HL-60 (cell line): ENCODE data around the gene WDR64.
"Not testable (repeated sequence)": the region's sequence is repeated elsewhere in the genome, so short reads cannot be mapped to it uniquely, and the experiment has no call there.

Source experiments
- CTCF ChIP-seq: IDR thresholded peaks from one replicate; pipeline ENCODE4 v1.5.1; 2011; ENCODE audit warnings: low read length, control low read depth, inconsistent platforms; ENCODE audit not compliant: insufficient read depth
- TF ChIP-seq, protein P1 (sequence below): IDR thresholded peaks from 2 replicates; pipeline ENCODE4 v1.6.1; 2012; ENCODE audit warnings: low read depth; ENCODE audit not compliant: insufficient replicate concordance

GRCh38 chr1:241826613-241827012, 174.5 kb downstream of the WDR64 start:
- TF ChIP-seq, protein P1, sequence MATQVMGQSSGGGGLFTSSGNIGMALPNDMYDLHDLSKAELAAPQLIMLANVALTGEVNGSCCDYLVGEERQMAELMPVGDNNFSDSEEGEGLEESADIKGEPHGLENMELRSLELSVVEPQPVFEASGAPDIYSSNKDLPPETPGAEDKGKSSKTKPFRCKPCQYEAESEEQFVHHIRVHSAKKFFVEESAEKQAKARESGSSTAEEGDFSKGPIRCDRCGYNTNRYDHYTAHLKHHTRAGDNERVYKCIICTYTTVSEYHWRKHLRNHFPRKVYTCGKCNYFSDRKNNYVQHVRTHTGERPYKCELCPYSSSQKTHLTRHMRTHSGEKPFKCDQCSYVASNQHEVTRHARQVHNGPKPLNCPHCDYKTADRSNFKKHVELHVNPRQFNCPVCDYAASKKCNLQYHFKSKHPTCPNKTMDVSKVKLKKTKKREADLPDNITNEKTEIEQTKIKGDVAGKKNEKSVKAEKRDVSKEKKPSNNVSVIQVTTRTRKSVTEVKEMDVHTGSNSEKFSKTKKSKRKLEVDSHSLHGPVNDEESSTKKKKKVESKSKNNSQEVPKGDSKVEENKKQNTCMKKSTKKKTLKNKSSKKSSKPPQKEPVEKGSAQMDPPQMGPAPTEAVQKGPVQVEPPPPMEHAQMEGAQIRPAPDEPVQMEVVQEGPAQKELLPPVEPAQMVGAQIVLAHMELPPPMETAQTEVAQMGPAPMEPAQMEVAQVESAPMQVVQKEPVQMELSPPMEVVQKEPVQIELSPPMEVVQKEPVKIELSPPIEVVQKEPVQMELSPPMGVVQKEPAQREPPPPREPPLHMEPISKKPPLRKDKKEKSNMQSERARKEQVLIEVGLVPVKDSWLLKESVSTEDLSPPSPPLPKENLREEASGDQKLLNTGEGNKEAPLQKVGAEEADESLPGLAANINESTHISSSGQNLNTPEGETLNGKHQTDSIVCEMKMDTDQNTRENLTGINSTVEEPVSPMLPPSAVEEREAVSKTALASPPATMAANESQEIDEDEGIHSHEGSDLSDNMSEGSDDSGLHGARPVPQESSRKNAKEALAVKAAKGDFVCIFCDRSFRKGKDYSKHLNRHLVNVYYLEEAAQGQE, result not testable (repeated sequence)
- TF ChIP-seq CTCF, result not testable (repeated sequence)
